ENCODE data around the gene USP34. TPM values are rescaled to one million over a fixed set of nuclear protein-coding genes. Genes with fewer than 3 reads are reported as not detected.

USP34 gene
- total and polyA plus RNA-seq, 2 experiments from 2014 or later = 81.8 to 157 TPM

DNA sequence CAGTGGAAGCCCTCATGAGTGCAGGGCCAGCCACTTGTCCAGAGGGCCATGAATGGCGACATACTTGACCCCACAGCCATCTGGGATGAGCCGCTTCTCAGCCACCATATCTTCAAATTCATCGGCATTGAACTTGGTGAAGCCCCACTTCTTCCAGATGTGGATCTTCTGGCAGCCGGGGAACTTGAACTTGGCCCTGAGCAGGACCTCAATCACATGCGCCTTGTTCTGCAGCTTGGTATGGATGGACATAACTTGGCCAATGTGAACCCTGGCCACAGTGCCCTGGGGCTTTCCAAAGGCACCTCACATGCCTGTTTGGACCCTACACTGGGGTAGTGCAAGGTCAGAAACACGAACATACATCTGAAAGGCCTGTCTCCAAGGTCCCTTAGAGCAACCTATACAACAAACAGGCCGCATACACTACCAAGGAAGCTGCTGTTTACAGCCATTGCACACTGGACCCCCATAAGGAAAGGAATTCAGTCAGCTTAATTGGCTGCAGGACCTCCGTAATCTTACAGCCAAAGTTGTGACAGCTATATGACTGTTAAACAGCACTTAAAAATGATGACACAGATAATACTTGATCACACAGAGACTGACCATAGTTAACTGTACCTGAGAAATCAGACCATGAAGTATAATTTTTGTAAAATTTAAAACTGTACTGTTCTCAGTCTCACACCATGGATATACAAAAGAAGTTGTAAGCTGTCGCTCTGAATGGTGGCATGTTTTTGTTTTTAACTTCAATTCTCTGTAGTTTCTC, 53.8 kb downstream of the USP34 start:
- Mint-ChIP-seq H3K36me3 (ENCODE audit: low read depth) (no peaks in the 10 kb centered on the region), H3K27me3 (ENCODE audit: insufficient read depth, low read depth, poor library complexity) (peaks cover 5% of the 10 kb centered on the region), H3K4me1 (peaks cover 6% of the 10 kb centered on the region), H3K4me3 (no peak overlapping the region), H3K9me3 (no peaks in the 10 kb centered on the region), H3K27ac (no peak overlapping the region)
- Histone ChIP-seq H3K4me2 (no peak overlapping the region), H3F3A (replicated peaks; ENCODE audit: low read depth) (no peaks in the 10 kb centered on the region), H3K27ac (ENCODE audit: low read depth) (no peak overlapping the region), H4K20me1 (replicated peaks; ENCODE audit: insufficient read depth) (peaks cover 22% of the 10 kb centered on the region), H2AFZ (no peak overlapping the region), H3K4me3 (no peak overlapping the region), H3K36me3 (ENCODE audit: insufficient read depth) (no peaks in the 10 kb centered on the region), H3K79me2 (replicated peaks; ENCODE audit: insufficient read depth) (peaks cover 79% of the 10 kb centered on the region), H3K9me2 (ENCODE audit: insufficient read depth) (no peaks in the 10 kb centered on the region), H3K27me3 (ENCODE audit: insufficient read depth) (no peaks in the 10 kb centered on the region), H3K4me1 (ENCODE audit: insufficient read depth) (0 out of 2 replicates have a peak, but pooled peaks cover under 1% of the 10 kb centered on the region)
- ATAC-seq (no peak), DNase-seq (ENCODE audit: low spot score) (no peak)
- TF ChIP-seq JUNB (IDR thresholded peaks at IDR 0.05; ENCODE audit: unreplicated experiment) (no peak), EZH2phosphoT487 (IDR thresholded peaks at IDR 0.05; ENCODE audit: unreplicated experiment) (no peak), REST (IDR thresholded peaks at IDR 0.05; ENCODE audit: unreplicated experiment) (no peak)

DNA sequence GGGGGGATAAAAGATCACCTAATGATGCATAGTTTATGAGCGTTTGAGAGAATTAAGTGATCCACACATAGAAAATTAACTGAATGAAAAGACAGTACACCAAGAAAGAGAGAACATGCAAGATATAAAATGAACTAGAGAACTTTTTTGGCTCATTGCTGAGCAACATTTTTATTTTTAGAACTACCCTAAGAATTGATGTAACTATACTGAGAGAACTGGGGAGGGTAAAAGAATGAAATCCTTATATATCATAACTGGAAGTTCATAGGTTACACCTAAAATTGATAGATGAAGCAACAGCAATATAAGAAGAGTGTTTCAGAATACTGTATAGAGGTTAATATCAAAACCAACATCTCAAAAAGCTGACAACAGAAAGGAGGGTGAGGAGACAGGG, 55.6 kb downstream of the USP34 start:
- H3K4me2 ChIP-seq = no peak overlapping the region
- no peaks in the 10 kb centered on the region for H3K9me3 Mint-ChIP-seq
- H3K27me3 Mint-ChIP-seq (ENCODE audit: insufficient read depth, low read depth, poor library complexity) = peaks cover 3% of the 10 kb centered on the region
- H4K20me1 ChIP-seq (replicated peaks; ENCODE audit: insufficient read depth) = peaks cover 14% of the 10 kb centered on the region
- H3K36me3 ChIP-seq (ENCODE audit: insufficient read depth) = no peaks in the 10 kb centered on the region
- H3K9me2 ChIP-seq (ENCODE audit: insufficient read depth) = no peaks in the 10 kb centered on the region
- peaks cover 79% of the 10 kb centered on the region for H3K79me2 ChIP-seq (replicated peaks; ENCODE audit: insufficient read depth)
- no peak overlapping the region for H3K4me3 Mint-ChIP-seq
- no peaks in the 10 kb centered on the region for H3K36me3 Mint-ChIP-seq (ENCODE audit: low read depth)
- DNase-seq (ENCODE audit: low spot score) (no peak), ATAC-seq (no peak)
- H3K27ac Mint-ChIP-seq = no peak overlapping the region
- no peak overlapping the region for H3K27ac ChIP-seq (ENCODE audit: low read depth)
- no peak overlapping the region for H2AFZ ChIP-seq
- H3F3A ChIP-seq (replicated peaks; ENCODE audit: low read depth) = no peaks in the 10 kb centered on the region
- no peaks in the 10 kb centered on the region for H3K4me1 ChIP-seq (ENCODE audit: insufficient read depth)
- H3K4me3 ChIP-seq = no peak overlapping the region
- peaks cover 6% of the 10 kb centered on the region; the same call in 2 of the 3 replicates for H3K4me1 Mint-ChIP-seq
- H3K27me3 ChIP-seq (ENCODE audit: insufficient read depth) = no peaks in the 10 kb centered on the region
- TF ChIP-seq POLR2AphosphoS5 (IDR thresholded peaks at IDR 0.05; ENCODE audit: low read depth) (no peak), ZNF114 (CRISPR knock-in tag; IDR thresholded peaks at IDR 0.05) (no peak), EZH2phosphoT487 (IDR thresholded peaks at IDR 0.05; ENCODE audit: unreplicated experiment) (no peak), STAT1 (IDR thresholded peaks at IDR 0.05; ENCODE audit: unreplicated experiment) (no peak), JUNB (IDR thresholded peaks at IDR 0.05; ENCODE audit: unreplicated experiment) (no peak), EZH2 (IDR thresholded peaks at IDR 0.05; ENCODE audit: low read depth, unreplicated experiment) (no peak), ZNF331 (CRISPR knock-in tag; IDR thresholded peaks at IDR 0.05; ENCODE audit: low read depth) (no peak), CREB1 (CRISPR knock-in tag; IDR thresholded peaks at IDR 0.05; ENCODE audit: low read depth) (no peak), REST (IDR thresholded peaks at IDR 0.05; ENCODE audit: unreplicated experiment) (no peak), NANOG (IDR thresholded peaks at IDR 0.05; ENCODE audit: borderline replicate concordance) (no peak), CTCF (conservative IDR thresholded peaks at IDR 0.05; ENCODE audit: low read depth in 2 of 2) (no peak)
- TF ChIP-seq, protein P1, sequence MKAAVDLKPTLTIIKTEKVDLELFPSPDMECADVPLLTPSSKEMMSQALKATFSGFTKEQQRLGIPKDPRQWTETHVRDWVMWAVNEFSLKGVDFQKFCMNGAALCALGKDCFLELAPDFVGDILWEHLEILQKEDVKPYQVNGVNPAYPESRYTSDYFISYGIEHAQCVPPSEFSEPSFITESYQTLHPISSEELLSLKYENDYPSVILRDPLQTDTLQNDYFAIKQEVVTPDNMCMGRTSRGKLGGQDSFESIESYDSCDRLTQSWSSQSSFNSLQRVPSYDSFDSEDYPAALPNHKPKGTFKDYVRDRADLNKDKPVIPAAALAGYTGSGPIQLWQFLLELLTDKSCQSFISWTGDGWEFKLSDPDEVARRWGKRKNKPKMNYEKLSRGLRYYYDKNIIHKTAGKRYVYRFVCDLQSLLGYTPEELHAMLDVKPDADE (IDR thresholded peaks at IDR 0.05) = no peak
